K562 (cell line): Measurements from ENCODE around the gene MXI1.

Source experiments
- CBFA2T2 ChIP-seq: fragments of 450-650 bp; conservative IDR thresholded peaks from 2 replicates; pipeline ENCODE4 v1.6.1; 2017; ENCODE audit warnings: mild to moderate bottlenecking
- E2F5 ChIP-seq: sonication (generic); formaldehyde crosslinking; IDR thresholded peaks from 2 replicates; pipeline ENCODE4 v1.8.0; 2022; ENCODE audit warnings: mild to moderate bottlenecking, missing genetic modification reagents
- EP300 ChIP-seq: IDR thresholded peaks from 2 replicates; pipeline ENCODE4 v1.6.1; 2012; ENCODE audit warnings: low read length, improper control_type of control experiment
- JUN ChIP-seq, 2 experiments: sonication (generic) in 1 of 2; formaldehyde crosslinking in 1 of 2; IDR thresholded peaks; 2 replicates each; pipeline versions ENCODE4 v1.6.1 to v1.8.0; 2012 to 2022; ENCODE audit warnings: borderline replicate concordance in 2 of 2, mild to moderate bottlenecking in 2 of 2, improper control_type of control experiment in 1 of 2, low read depth in 1 of 2, low read length in 1 of 2, missing genetic modification reagents in 1 of 2
- JUND ChIP-seq, 2 experiments: IDR thresholded peaks; 2 replicates in 1 of 2; 3 replicates in 1 of 2; pipeline ENCODE4 v1.6.1; 2011; ENCODE audit warnings: borderline replicate concordance in 2 of 2, low read depth in 2 of 2, low read length in 2 of 2, improper control_type of control experiment in 1 of 2, missing biosample characterization in 1 of 2, missing genetic modification characterization in 1 of 2, missing genetic modification reagents in 1 of 2
- POU5F1 ChIP-seq: fragments of 150-350 bp; IDR thresholded peaks from 2 replicates; pipeline ENCODE4 v1.6.1; 2014; ENCODE audit warnings: borderline replicate concordance, low read length, low read depth, mild to moderate bottlenecking; ENCODE audit not compliant: partially characterized antibody
- RBBP5 ChIP-seq: fragments of 200-600 bp; sonication (generic); IDR thresholded peaks from 2 replicates; pipeline ENCODE4 v1.6.1; 2012; ENCODE audit warnings: borderline replicate concordance, mild to moderate bottlenecking, low read length, control low read depth, inconsistent platforms; ENCODE audit not compliant: insufficient read depth, poor library complexity, severe bottlenecking
- SP1 ChIP-seq: sonication (generic); formaldehyde crosslinking; IDR thresholded peaks from 2 replicates; pipeline ENCODE4 v1.8.1; 2022; ENCODE audit warnings: mild to moderate bottlenecking, missing genetic modification reagents
- TAF15 ChIP-seq: fragments of 200-400 bp; formaldehyde crosslinking; IDR thresholded peaks from 2 replicates; pipeline ENCODE4 v1.6.1; 2017; ENCODE audit warnings: mild to moderate bottlenecking, low read depth, low read length, moderate library complexity
- YY1 ChIP-seq, 3 experiments: IDR thresholded peaks; 2 replicates each; pipeline ENCODE4 v1.6.1; 2011; ENCODE audit warnings: low read length in 2 of 3, mild to moderate bottlenecking in 2 of 3, moderate library complexity in 2 of 3, borderline replicate concordance in 1 of 3, control low read depth in 1 of 3, low read depth in 1 of 3; ENCODE audit not compliant: insufficient read depth in 3 of 3, insufficient replicate concordance in 2 of 3, control insufficient read depth in 1 of 3, insufficient read length in 1 of 3; ENCODE audit errors: extremely low read depth in 1 of 3
- ZBTB7A ChIP-seq: IDR thresholded peaks from 2 replicates; pipeline ENCODE4 v1.6.1; 2011; ENCODE audit warnings: low read depth, mild to moderate bottlenecking, low read length, moderate library complexity, borderline replicate concordance; ENCODE audit not compliant: control insufficient read depth
- ZHX1 ChIP-seq: fragments of 150-350 bp; conservative IDR thresholded peaks from 2 replicates; pipeline ENCODE4 v1.6.1; 2014; ENCODE audit warnings: low read length
- ZNF274 ChIP-seq: IDR thresholded peaks from 2 replicates; pipeline ENCODE4 v1.6.1; 2011; ENCODE audit warnings: low read depth, mild to moderate bottlenecking, low read length, moderate library complexity, borderline replicate concordance
- TF ChIP-seq, protein P1 (sequence below), 3 experiments: IDR thresholded peaks in 2 of 3; conservative IDR thresholded peaks in 1 of 3; 2 replicates each; pipeline ENCODE4 v1.5.1; 2011 to 2012; ENCODE audit warnings: low read length in 3 of 3, mild to moderate bottlenecking in 3 of 3, control low read depth in 2 of 3, improper control_type of control experiment in 1 of 3, inconsistent platforms in 1 of 3, low read depth in 1 of 3, mixed read lengths in 1 of 3, moderate library complexity in 1 of 3; ENCODE audit not compliant: insufficient read depth in 2 of 3

DNA sequence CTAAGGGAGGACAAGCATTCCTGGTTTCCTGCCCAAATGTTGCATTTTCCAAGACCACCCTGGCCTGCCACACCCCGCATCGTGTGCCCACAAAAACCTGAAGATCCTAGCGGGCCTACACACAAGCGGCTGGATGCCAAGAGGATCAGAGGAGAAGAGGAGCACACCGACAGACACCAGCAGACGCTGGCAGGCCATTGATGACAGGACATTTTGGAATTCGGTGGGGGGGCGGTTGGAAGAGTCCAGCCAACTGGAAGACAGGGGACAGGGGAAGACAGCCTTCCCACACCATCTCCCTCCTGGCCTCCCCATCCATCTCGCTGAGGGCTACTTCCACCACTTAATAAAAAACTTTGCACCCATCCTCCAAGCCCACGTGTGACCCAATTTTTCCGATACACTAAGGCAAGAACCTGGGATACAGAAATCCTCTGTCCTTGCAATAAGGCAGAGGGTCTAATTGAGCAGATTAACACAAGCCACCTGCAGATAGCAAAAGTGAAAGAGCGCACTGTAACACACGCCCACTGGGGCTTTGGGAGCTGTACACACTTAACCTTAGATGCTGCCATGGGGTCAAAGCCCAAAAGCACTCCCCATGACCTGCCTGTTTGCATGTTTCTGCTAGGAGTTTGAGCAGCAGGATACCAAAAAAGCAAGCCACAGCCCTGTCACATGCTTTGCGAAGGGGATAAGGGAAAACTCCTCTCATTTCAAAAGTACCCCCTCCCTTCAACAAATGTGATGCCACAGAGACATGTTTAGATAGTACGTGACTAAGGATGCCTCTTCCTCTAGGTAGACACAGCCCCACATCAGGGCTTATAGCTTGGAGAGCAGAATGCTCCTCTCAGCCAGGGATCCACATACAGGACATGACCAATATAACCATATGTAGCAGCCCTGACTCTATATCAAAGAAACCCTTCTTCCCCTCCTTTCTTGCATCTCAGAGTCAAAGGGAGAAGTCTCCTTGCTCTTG lies 110.8 kb downstream of the MXI1 start:
- no peak for TF ChIP-seq ZHX1
- no peak for TF ChIP-seq SP1
- no peak for TF ChIP-seq CBFA2T2
- no peak for TF ChIP-seq E2F5
- no peak for TF ChIP-seq JUN (IDR thresholded peaks at IDR 0.05; ENCODE audit: borderline replicate concordance, low read depth, low read length)
- TF ChIP-seq JUN (CRISPR knock-in tag; IDR thresholded peaks at IDR 0.05; ENCODE audit: borderline replicate concordance), result no peak
- TF ChIP-seq ZNF274, result no peak
- no peak for TF ChIP-seq POU5F1
- no peak for TF ChIP-seq ZBTB7A
- TF ChIP-seq, protein P1, sequence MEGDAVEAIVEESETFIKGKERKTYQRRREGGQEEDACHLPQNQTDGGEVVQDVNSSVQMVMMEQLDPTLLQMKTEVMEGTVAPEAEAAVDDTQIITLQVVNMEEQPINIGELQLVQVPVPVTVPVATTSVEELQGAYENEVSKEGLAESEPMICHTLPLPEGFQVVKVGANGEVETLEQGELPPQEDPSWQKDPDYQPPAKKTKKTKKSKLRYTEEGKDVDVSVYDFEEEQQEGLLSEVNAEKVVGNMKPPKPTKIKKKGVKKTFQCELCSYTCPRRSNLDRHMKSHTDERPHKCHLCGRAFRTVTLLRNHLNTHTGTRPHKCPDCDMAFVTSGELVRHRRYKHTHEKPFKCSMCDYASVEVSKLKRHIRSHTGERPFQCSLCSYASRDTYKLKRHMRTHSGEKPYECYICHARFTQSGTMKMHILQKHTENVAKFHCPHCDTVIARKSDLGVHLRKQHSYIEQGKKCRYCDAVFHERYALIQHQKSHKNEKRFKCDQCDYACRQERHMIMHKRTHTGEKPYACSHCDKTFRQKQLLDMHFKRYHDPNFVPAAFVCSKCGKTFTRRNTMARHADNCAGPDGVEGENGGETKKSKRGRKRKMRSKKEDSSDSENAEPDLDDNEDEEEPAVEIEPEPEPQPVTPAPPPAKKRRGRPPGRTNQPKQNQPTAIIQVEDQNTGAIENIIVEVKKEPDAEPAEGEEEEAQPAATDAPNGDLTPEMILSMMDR (IDR thresholded peaks at IDR 0.05 in 2 of 3, conservative IDR thresholded peaks at IDR 0.05 in 1 of 3; ENCODE audit: insufficient read depth in 2 of 3, low read depth in 1 of 3, low read length in 3 of 3), result no peak
- no peak for TF ChIP-seq EP300
- no peak for TF ChIP-seq JUND (IDR thresholded peaks at IDR 0.05; ENCODE audit: borderline replicate concordance, low read depth, low read length)
- no peak for TF ChIP-seq JUND (tag; IDR thresholded peaks at IDR 0.05; ENCODE audit: borderline replicate concordance, low read depth, low read length)
- TF ChIP-seq YY1 (IDR thresholded peaks at IDR 0.05; ENCODE audit: borderline replicate concordance in 1 of 3, control insufficient read depth in 1 of 3, extremely low read depth in 1 of 3, insufficient read depth in 3 of 3, insufficient read length in 1 of 3, insufficient replicate concordance in 2 of 3, low read depth in 1 of 3, low read length in 2 of 3), result no peak
- TF ChIP-seq RBBP5, result no peak
- no peak for TF ChIP-seq TAF15
